WTC11 (cell line): ENCODE results near the gene DAND5. TPM values are rescaled to one million over a fixed set of nuclear protein-coding genes. Genes with fewer than 3 reads are reported as not detected.

Experiments
- ATF1 ChIP-seq: sonication (generic); formaldehyde crosslinking; IDR thresholded peaks from 2 replicates; pipeline ENCODE4 v1.8.1; 2023; ENCODE audit warnings: mild to moderate bottlenecking, moderate library complexity, missing genetic modification reagents
- CREB1 ChIP-seq: sonication (generic); formaldehyde crosslinking; IDR thresholded peaks from 2 replicates; pipeline ENCODE4 v1.8.0; 2023; ENCODE audit warnings: mild to moderate bottlenecking, missing genetic modification reagents
- E2F4 ChIP-seq: sonication (generic); formaldehyde crosslinking; IDR thresholded peaks from 2 replicates; pipeline ENCODE4 v1.8.1; 2022; ENCODE audit warnings: low read depth, mild to moderate bottlenecking, moderate library complexity, missing genetic modification reagents, borderline replicate concordance
- ESRRA ChIP-seq: sonication (generic); formaldehyde crosslinking; IDR thresholded peaks from 2 replicates; pipeline ENCODE4 v1.8.1; 2022; ENCODE audit warnings: mild to moderate bottlenecking, missing genetic modification reagents, borderline replicate concordance
- FOXK1 ChIP-seq: sonication (generic); formaldehyde crosslinking; IDR thresholded peaks from 2 replicates; pipeline ENCODE4 v1.8.0; 2022; ENCODE audit warnings: mild to moderate bottlenecking, moderate library complexity, missing genetic modification reagents
- GRHL2 ChIP-seq: fragments of 250-450 bp; sonication (Bioruptor Pico); IDR thresholded peaks from 2 replicates; pipeline ENCODE4 v1.8.0; 2022; ENCODE audit warnings: mild to moderate bottlenecking, moderate library complexity; ENCODE audit not compliant: insufficient replicate concordance, severe bottlenecking
- HMGA2 ChIP-seq: fragments of 250-450 bp; sonication (Bioruptor Pico); IDR thresholded peaks from 2 replicates; pipeline ENCODE4 v1.4.0; 2021; ENCODE audit warnings: mild to moderate bottlenecking, moderate library complexity
- JAZF1 ChIP-seq: fragments of 250-450 bp; sonication (Bioruptor Pico); IDR thresholded peaks from 2 replicates; pipeline ENCODE4 v1.9.0; 2021; ENCODE audit warnings: moderate library complexity, mild to moderate bottlenecking, inconsistent platforms
- MAX ChIP-seq: sonication (generic); formaldehyde crosslinking; IDR thresholded peaks from 2 replicates; pipeline ENCODE4 v1.8.0; 2022; ENCODE audit warnings: mild to moderate bottlenecking, missing genetic modification reagents
- MXD4 ChIP-seq: fragments of 250-450 bp; sonication (Bioruptor Pico); IDR thresholded peaks from 2 replicates; pipeline ENCODE4 v1.8.0; 2021; ENCODE audit warnings: mild to moderate bottlenecking, moderate library complexity, borderline replicate concordance
- MYBL2 ChIP-seq: sonication (generic); formaldehyde crosslinking; IDR thresholded peaks from 2 replicates; pipeline ENCODE4 v1.8.1; 2023; ENCODE audit warnings: mild to moderate bottlenecking, moderate library complexity, missing genetic modification reagents
- NFYB ChIP-seq: sonication (generic); formaldehyde crosslinking; conservative IDR thresholded peaks from 2 replicates; pipeline ENCODE4 v1.8.0; 2022; ENCODE audit warnings: low read depth, missing genetic modification reagents
- NR2C2 ChIP-seq: sonication (generic); formaldehyde crosslinking; IDR thresholded peaks from 2 replicates; pipeline ENCODE4 v1.8.0; 2022; ENCODE audit warnings: mild to moderate bottlenecking, missing genetic modification reagents
- PREB ChIP-seq: sonication (generic); formaldehyde crosslinking; IDR thresholded peaks from 2 replicates; pipeline ENCODE4 v1.8.1; 2022; ENCODE audit warnings: mild to moderate bottlenecking, missing genetic modification reagents, moderate library complexity, borderline replicate concordance
- SOX15 ChIP-seq: fragments of 250-450 bp; sonication (Bioruptor Pico); IDR thresholded peaks from 2 replicates; pipeline ENCODE4 v1.9.0; 2021; ENCODE audit warnings: mild to moderate bottlenecking
- TCF7 ChIP-seq: sonication (generic); formaldehyde crosslinking; IDR thresholded peaks from 2 replicates; pipeline ENCODE4 v1.8.0; 2022; ENCODE audit warnings: mild to moderate bottlenecking, low read depth, missing genetic modification reagents, moderate library complexity
- TP53 ChIP-seq: sonication (generic); formaldehyde crosslinking; IDR thresholded peaks from 2 replicates; pipeline ENCODE4 v1.8.1; 2023; ENCODE audit warnings: mild to moderate bottlenecking, missing genetic modification reagents
- ZBTB21 ChIP-seq: sonication (generic); formaldehyde crosslinking; IDR thresholded peaks from 2 replicates; pipeline ENCODE4 v1.8.1; 2023; ENCODE audit warnings: mild to moderate bottlenecking, missing genetic modification reagents, borderline replicate concordance
- ZNF121 ChIP-seq: sonication (generic); formaldehyde crosslinking; IDR thresholded peaks from 2 replicates; pipeline ENCODE4 v1.8.0; 2023; ENCODE audit warnings: missing genetic modification reagents
- ZNF423 ChIP-seq: fragments of 250-450 bp; sonication (Bioruptor Pico); IDR thresholded peaks from 2 replicates; pipeline ENCODE4 v2.1.2; 2022; ENCODE audit warnings: mild to moderate bottlenecking, moderate library complexity
- ZNF532 ChIP-seq: fragments of 250-450 bp; sonication (Bioruptor Pico); IDR thresholded peaks from 2 replicates; pipeline ENCODE4 v1.9.0; 2021; ENCODE audit warnings: mild to moderate bottlenecking, borderline replicate concordance
- total RNA-seq: library from RNA; stranded (reverse); gene quantifications from 3 replicates; pipeline ENCODE4 v1.2.3, GENCODE V29; 2021
- TF ChIP-seq, protein P1 (sequence below): fragments of 250-450 bp; sonication (Bioruptor Pico); IDR thresholded peaks from 2 replicates; pipeline ENCODE4 v1.9.0; 2021; ENCODE audit warnings: mild to moderate bottlenecking
- TF ChIP-seq, protein P2 (sequence below): sonication (generic); formaldehyde crosslinking; IDR thresholded peaks from 2 replicates; pipeline ENCODE4 v1.8.0; 2022; ENCODE audit warnings: missing genetic modification reagents
- TF ChIP-seq, protein P3 (sequence below): sonication (generic); formaldehyde crosslinking; IDR thresholded peaks from 2 replicates; pipeline ENCODE4 v1.8.1; 2023; ENCODE audit warnings: mild to moderate bottlenecking, missing genetic modification reagents, borderline replicate concordance

DAND5 gene
- total RNA-seq, 1 experiment from 2014 or later: 0.22 TPM

DNA sequence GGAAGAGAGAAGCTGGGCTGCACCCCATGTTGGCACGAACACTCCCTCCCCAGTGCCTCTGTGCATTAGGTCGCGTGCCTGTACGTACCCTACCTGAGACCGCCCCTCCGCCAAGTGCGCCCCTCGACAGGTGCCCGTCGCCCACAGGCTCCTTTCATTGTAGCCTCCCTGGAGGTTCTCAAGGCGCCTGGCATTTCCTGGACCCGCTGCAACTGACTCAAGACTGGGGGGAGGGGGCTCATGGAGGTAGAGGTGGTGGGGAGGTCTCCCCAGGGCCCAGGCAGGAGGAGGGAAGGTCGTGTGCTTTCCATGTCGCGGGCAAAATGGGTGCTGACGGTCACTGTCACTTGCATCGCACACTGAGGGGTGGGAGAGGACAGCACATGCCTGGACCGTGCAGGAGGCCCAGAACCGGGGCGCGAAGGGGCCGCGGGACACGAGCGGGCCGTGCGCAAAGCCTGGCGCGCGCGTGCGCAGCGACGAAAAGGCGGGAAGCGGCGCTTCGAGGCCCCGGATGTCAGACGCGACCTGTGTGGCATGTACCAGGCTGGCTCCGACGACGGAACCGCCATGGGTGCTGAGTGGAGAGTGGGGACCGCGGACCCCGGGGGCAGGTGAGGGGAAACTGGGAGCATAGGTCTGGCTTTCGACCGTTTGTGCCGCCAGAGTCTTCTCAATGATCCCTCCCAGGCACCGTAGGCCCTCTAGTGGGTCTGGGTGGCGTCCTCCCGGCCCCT lies 42.4 kb downstream of the DAND5 start (continued):
- TF ChIP-seq E2F4 (CRISPR knock-in tag): peak; percentile 94; the same call in 1 of the 2 replicates
- peak; percentile 94 for TF ChIP-seq TCF7 (CRISPR knock-in tag)
- peak; percentile 97 for TF ChIP-seq TP53 (CRISPR knock-in tag)
- TF ChIP-seq ZNF423: no peak
- peak; percentile 92 for TF ChIP-seq FOXK1 (CRISPR knock-in tag)
- TF ChIP-seq SOX15: no peak
- peak; percentile 84 for TF ChIP-seq NR2C2 (CRISPR knock-in tag)
- no peak for TF ChIP-seq HMGA2
- TF ChIP-seq MAX (CRISPR knock-in tag): peak; percentile 100
- no peak for TF ChIP-seq ZNF532 (CRISPR knock-in tag)
- TF ChIP-seq ATF1: no peak; the same call in 1 of the 2 replicates
- TF ChIP-seq MYBL2 (CRISPR knock-in tag): 0 out of 2 replicates have a peak, but pooled peaks have one; percentile 69
- TF ChIP-seq, protein P1, sequence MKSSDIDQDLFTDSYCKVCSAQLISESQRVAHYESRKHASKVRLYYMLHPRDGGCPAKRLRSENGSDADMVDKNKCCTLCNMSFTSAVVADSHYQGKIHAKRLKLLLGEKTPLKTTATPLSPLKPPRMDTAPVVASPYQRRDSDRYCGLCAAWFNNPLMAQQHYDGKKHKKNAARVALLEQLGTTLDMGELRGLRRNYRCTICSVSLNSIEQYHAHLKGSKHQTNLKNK (CRISPR knock-in tag): no peak
- peak; percentile 93; the same call in 1 of the 2 replicates for TF ChIP-seq ESRRA (CRISPR knock-in tag)
- TF ChIP-seq, protein P2, sequence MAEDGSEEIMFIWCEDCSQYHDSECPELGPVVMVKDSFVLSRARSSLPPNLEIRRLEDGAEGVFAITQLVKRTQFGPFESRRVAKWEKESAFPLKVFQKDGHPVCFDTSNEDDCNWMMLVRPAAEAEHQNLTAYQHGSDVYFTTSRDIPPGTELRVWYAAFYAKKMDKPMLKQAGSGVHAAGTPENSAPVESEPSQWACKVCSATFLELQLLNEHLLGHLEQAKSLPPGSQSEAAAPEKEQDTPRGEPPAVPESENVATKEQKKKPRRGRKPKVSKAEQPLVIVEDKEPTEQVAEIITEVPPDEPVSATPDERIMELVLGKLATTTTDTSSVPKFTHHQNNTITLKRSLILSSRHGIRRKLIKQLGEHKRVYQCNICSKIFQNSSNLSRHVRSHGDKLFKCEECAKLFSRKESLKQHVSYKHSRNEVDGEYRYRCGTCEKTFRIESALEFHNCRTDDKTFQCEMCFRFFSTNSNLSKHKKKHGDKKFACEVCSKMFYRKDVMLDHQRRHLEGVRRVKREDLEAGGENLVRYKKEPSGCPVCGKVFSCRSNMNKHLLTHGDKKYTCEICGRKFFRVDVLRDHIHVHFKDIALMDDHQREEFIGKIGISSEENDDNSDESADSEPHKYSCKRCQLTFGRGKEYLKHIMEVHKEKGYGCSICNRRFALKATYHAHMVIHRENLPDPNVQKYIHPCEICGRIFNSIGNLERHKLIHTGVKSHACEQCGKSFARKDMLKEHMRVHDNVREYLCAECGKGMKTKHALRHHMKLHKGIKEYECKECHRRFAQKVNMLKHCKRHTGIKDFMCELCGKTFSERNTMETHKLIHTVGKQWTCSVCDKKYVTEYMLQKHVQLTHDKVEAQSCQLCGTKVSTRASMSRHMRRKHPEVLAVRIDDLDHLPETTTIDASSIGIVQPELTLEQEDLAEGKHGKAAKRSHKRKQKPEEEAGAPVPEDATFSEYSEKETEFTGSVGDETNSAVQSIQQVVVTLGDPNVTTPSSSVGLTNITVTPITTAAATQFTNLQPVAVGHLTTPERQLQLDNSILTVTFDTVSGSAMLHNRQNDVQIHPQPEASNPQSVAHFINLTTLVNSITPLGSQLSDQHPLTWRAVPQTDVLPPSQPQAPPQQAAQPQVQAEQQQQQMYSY (CRISPR knock-in tag): peak; percentile 78
- TF ChIP-seq GRHL2 (CRISPR knock-in tag): no peak
- TF ChIP-seq NFYB (CRISPR knock-in tag): peak; percentile 47
- TF ChIP-seq, protein P3, sequence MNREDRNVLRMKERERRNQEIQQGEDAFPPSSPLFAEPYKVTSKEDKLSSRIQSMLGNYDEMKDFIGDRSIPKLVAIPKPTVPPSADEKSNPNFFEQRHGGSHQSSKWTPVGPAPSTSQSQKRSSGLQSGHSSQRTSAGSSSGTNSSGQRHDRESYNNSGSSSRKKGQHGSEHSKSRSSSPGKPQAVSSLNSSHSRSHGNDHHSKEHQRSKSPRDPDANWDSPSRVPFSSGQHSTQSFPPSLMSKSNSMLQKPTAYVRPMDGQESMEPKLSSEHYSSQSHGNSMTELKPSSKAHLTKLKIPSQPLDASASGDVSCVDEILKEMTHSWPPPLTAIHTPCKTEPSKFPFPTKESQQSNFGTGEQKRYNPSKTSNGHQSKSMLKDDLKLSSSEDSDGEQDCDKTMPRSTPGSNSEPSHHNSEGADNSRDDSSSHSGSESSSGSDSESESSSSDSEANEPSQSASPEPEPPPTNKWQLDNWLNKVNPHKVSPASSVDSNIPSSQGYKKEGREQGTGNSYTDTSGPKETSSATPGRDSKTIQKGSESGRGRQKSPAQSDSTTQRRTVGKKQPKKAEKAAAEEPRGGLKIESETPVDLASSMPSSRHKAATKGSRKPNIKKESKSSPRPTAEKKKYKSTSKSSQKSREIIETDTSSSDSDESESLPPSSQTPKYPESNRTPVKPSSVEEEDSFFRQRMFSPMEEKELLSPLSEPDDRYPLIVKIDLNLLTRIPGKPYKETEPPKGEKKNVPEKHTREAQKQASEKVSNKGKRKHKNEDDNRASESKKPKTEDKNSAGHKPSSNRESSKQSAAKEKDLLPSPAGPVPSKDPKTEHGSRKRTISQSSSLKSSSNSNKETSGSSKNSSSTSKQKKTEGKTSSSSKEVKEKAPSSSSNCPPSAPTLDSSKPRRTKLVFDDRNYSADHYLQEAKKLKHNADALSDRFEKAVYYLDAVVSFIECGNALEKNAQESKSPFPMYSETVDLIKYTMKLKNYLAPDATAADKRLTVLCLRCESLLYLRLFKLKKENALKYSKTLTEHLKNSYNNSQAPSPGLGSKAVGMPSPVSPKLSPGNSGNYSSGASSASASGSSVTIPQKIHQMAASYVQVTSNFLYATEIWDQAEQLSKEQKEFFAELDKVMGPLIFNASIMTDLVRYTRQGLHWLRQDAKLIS (CRISPR knock-in tag): peak; percentile 78; the same call in 1 of the 2 replicates
- TF ChIP-seq ZBTB21: peak; percentile 96
- TF ChIP-seq PREB (CRISPR knock-in tag): peak; percentile 41; the same call in 1 of the 2 replicates
- no peak for TF ChIP-seq JAZF1 (CRISPR knock-in tag)
- TF ChIP-seq MXD4 (CRISPR knock-in tag): no peak
- TF ChIP-seq ZNF121 (CRISPR knock-in tag): peak; percentile 96
- peak; percentile 95 for TF ChIP-seq CREB1 (CRISPR knock-in tag)
